ENCODE data around the gene CYYR1. TPM values are rescaled to one million over a fixed set of nuclear protein-coding genes. Genes with fewer than 3 reads are reported as not detected.

CYYR1 gene
- total RNA-seq: 1.1 and 1.2 TPM in 2 replicates

GRCh38 chr21:26572702-26573381 is at the start of gene CYYR1:
Gene CYYR1, minus strand, starts transcription at chr21:26573286. Its CDS starts 346 bp downstream, at chr21:26572940.

All from tracheal epithelial cell (primary cell).